Breast epithelium (tissue), 4 donors: ENCODE measurements around the gene NCSTN. TPM values are rescaled to one million over a fixed set of nuclear protein-coding genes. Genes with fewer than 3 reads are reported as not detected.
A peak's percentile ranks its signal among the peaks of the same experiment; 100 is the strongest.

Source experiments
- DNase-seq, 2 donors: peaks; one replicate each; pipeline ENCODE4 v3.0.0-alpha.2; 2019; ENCODE audit warnings: low spot score in 2 of 2
- H3K27ac ChIP-seq, 2 donors: fragments of 200-600 bp; sonication (generic) in 1 of 2; one replicate each; pipeline ENCODE4 v1.5.1; 2016 to 2019; ENCODE audit warnings: mild to moderate bottlenecking in 1 of 2
- H3K27me3 ChIP-seq, 2 donors: fragments of 200-600 bp; sonication (generic) in 1 of 2; one replicate each; pipeline versions ENCODE4 v1.5.1 to v1.6.0; 2017 to 2019; ENCODE audit warnings: control low read depth in 1 of 2, mild to moderate bottlenecking in 1 of 2
- H3K36me3 ChIP-seq: fragments of 200-600 bp; one replicate; pipeline ENCODE4 v1.5.1; 2019
- H3K4me1 ChIP-seq, 2 donors: fragments of 200-600 bp; sonication (generic); one replicate each; pipeline ENCODE4 v1.5.1; 2016 to 2019; ENCODE audit warnings: control low read depth in 1 of 2
- H3K4me3 ChIP-seq, 3 donors: fragments of 200-600 bp; sonication (generic); 1 replicate in 2 of 3; 2 replicates in 1 of 3; pipeline ENCODE4 v1.5.1; 2016 to 2019; ENCODE audit warnings: mild to moderate bottlenecking in 3 of 3, moderate library complexity in 2 of 3
- H3K9me3 ChIP-seq, 2 donors: fragments of 200-600 bp; sonication (generic) in 1 of 2; one replicate each; pipeline ENCODE4 v1.5.1; 2016 to 2019; ENCODE audit warnings: control low read depth in 1 of 2
- CTCF ChIP-seq, 3 donors: fragments of 450-650 bp; IDR thresholded peaks; one replicate each; pipeline ENCODE4 v1.5.1; 2016 to 2017; ENCODE audit warnings: antibody characterized with exemption in 3 of 3, mild to moderate bottlenecking in 3 of 3, moderate library complexity in 3 of 3
- POLR2A ChIP-seq: fragments of 450-650 bp; IDR thresholded peaks from one replicate; pipeline ENCODE4 v1.6.1; 2016; ENCODE audit warnings: antibody characterized with exemption, mild to moderate bottlenecking, moderate library complexity
- POLR2AphosphoS5 ChIP-seq, 3 donors: sonication (generic); formaldehyde crosslinking; IDR thresholded peaks; one replicate each; pipeline ENCODE4 v1.6.1; 2017; ENCODE audit warnings: antibody characterized with exemption in 3 of 3
- intact Hi-C: fragments of 100-400 bp; cut with DNase I; formaldehyde crosslinking; loops from one replicate; pipeline ENCODE4 v1.15.1; 2023; ENCODE audit warnings: low total_unique reads
- total RNA-seq, 3 donors: library from RNA; depleted of rRNA; stranded (reverse); fragments of >200 nt; gene quantifications; one replicate each; pipeline ENCODE4 v1.1.0, GENCODE V29; 2016

NCSTN gene
- total RNA-seq, 3 donors from 2014 or later: 66.4 to 83.5 (median 76.0) TPM

GRCh38 chr1:160370561-160371345 is 27.6 kb downstream of the NCSTN start:
- H3K27me3 ChIP-seq: no peaks in the 10 kb centered on the region
- no peaks in the 10 kb centered on the region for H3K9me3 ChIP-seq
- no peaks in the 10 kb centered on the region for H3K4me1 ChIP-seq
- intact Hi-C loops: no loop called here
- H3K36me3 ChIP-seq: no peaks in the 10 kb centered on the region
- H3K27ac ChIP-seq: no peak overlapping the region
- TF ChIP-seq POLR2A: no peak
- TF ChIP-seq CTCF (IDR thresholded peaks at IDR 0.05): no peak
- no peak for TF ChIP-seq POLR2AphosphoS5 (IDR thresholded peaks at IDR 0.05)
- no peak for DNase-seq
- no peak overlapping the region for H3K4me3 ChIP-seq

DNA sequence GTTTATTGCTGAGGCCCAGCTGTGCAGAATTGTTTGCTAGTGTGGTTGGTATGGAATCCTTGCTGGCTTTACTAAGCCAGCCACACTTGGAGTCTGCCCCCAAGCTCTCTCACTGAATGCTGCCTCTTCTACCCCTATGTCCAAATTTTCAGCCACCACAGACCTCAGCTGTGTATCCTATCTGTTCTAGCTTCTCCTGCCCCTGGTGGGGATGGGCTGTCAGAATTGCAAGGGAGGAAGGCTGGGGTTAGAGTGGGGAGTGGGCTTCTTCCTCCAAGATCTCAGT is 28.1 kb downstream of the NCSTN start:
- Histone ChIP-seq H3K9me3 (no peaks in the 10 kb centered on the region), H3K4me3 (no peak overlapping the region), H3K4me1 (peaks cover 3 to 5% of the 10 kb centered on the region in 2 donors), H3K27ac (no peak overlapping the region), H3K36me3 (no peaks in the 10 kb centered on the region), H3K27me3 (no peaks in the 10 kb centered on the region)
- no peak for TF ChIP-seq POLR2AphosphoS5 (IDR thresholded peaks at IDR 0.05)
- no peak for TF ChIP-seq CTCF (IDR thresholded peaks at IDR 0.05)
- no peak for TF ChIP-seq POLR2A
- intact Hi-C loops: no loop called here
- DNase-seq: no peak

- Histone ChIP-seq H3K27me3 (no peaks in the 10 kb centered on the region), H3K4me3 (no peak overlapping the region), H3K4me1 (peaks cover 4 to 7% of the 10 kb centered on the region in 2 donors), H3K36me3 (no peaks in the 10 kb centered on the region), H3K27ac (no peak overlapping the region), H3K9me3 (no peaks in the 10 kb centered on the region)
- intact Hi-C loops: no loop called here
- TF ChIP-seq CTCF (IDR thresholded peaks at IDR 0.05) (no peak), POLR2AphosphoS5 (IDR thresholded peaks at IDR 0.05) (no peak), POLR2A (no peak)
- no peak for DNase-seq
Measured at GRCh38 chr1:160371756-160372155, 28.6 kb downstream of the NCSTN start.

DNA sequence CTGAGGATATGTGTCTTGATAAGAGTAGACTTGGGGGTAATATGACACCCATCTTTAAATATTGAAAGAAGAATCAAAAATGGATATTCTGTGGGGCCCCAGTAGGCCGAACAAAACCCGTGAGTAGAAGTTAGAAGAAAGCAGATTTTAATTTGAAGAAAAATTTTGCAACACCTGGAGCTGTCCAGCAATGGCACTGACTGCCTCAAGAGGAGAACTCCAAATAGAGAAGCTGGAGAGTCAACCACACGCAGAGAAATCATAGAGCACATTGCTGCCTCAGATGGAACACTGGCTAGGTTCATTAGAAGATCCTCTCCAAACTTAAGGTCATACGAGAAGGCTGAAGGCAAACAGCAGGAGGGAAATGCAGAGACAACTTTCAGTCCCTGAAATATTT is 30.5 kb downstream of the NCSTN start:
- H3K36me3 ChIP-seq: no peaks in the 10 kb centered on the region
- peak overlapping the region; percentile 80 to 84 for H3K27ac ChIP-seq
- no peaks in the 10 kb centered on the region for H3K27me3 ChIP-seq
- no peak overlapping the region for H3K4me3 ChIP-seq
- intact Hi-C loops: no loop called here
- H3K9me3 ChIP-seq: no peaks in the 10 kb centered on the region
- H3K4me1 ChIP-seq: peaks cover 4 to 7% of the 10 kb centered on the region in 2 donors
- TF ChIP-seq POLR2A (no peak), CTCF (IDR thresholded peaks at IDR 0.05) (no peak), POLR2AphosphoS5 (IDR thresholded peaks at IDR 0.05) (no peak)
- no peak for DNase-seq

DNA sequence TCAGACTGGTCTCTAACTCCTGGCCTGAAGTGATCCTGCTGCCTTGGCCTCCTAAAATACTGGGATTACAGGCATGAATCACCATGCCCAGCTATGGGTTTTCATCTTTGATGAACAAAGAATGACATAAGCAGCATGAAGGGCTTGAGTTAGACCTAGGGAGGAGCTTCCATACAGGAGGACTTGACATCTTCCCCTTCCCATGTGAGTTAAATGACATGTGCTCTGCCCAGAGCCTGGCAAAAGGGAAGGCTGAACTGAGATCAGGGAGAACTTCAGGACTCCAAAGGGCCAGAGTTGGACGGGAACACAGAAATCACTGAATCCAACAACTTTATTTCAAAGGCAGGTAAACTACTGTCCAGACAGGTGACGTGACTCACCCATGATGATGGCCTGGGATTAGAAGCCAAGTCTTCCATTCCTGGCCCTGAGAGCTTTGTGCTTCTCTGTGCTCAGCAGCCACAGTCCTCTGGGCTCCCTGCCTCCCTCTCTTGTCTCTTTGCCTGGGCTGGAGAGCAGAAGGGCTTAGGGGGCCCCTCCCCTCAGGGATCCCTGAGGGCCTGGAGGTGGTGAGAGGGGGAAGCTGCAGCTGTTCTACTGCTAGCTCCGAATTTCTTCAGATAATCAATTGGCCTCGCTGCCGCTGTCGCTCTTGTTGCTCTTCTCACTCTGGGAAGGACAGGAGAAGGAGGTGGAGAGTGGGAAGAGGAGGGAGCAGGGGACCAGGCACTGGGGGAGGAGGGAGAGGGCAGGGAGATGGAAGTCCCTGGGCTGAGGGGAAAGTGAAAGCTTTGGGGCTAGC is 31.3 kb downstream of the NCSTN start:
- H3K36me3 ChIP-seq: no peaks in the 10 kb centered on the region
- H3K27ac ChIP-seq: peak overlapping the region; percentile 80 to 84
- no peaks in the 10 kb centered on the region for H3K9me3 ChIP-seq
- no peak for DNase-seq
- no peaks in the 10 kb centered on the region for H3K27me3 ChIP-seq
- no peak for TF ChIP-seq POLR2A
- no peak for TF ChIP-seq CTCF (IDR thresholded peaks at IDR 0.05)
- no peak for TF ChIP-seq POLR2AphosphoS5 (IDR thresholded peaks at IDR 0.05)
- intact Hi-C loops: no loop called here
- H3K4me1 ChIP-seq: peaks cover 4 to 7% of the 10 kb centered on the region in 2 donors
- peak overlapping the region in 1 of 3 donors; percentile 25 for H3K4me3 ChIP-seq
